GM21526 (cell line): Measurements from ENCODE around the gene PLS1.

Source experiments
- ATAC-seq: cut with Tn5 transposase; IDR thresholded peaks from one replicate; pipeline ENCODE4 v1.9.1; 2021; ENCODE audit warnings: moderate library complexity; ENCODE audit not compliant: unreplicated experiment, low FRiP score

PLS1 gene

GRCh38 chr3:142636050-142636449 lies 39.9 kb downstream of the PLS1 start:
- ATAC-seq, result no peak

GRCh38 chr3:142636664-142637063 lies 40.5 kb downstream of the PLS1 start:
- ATAC-seq, result no peak

GRCh38 chr3:142638291-142638690 lies 42.1 kb downstream of the PLS1 start:
- ATAC-seq, result no peak

- no peak for ATAC-seq
These were observed 45.3 kb downstream of the PLS1 start for GRCh38 chr3:142641504-142641903.

GRCh38 chr3:142642956-142643355 lies 46.8 kb downstream of the PLS1 start:
- no peak for ATAC-seq

- ATAC-seq, result no peak
These were observed 48.3 kb downstream of the PLS1 start for GRCh38 chr3:142644502-142644901.

- no peak for ATAC-seq
These were observed 49.1 kb downstream of the PLS1 start for GRCh38 chr3:142645236-142645793.

GRCh38 chr3:142646020-142646785 lies 50.0 kb downstream of the PLS1 start:
- ATAC-seq, result no peak

- no peak for ATAC-seq
These were observed 51.7 kb downstream of the PLS1 start for GRCh38 chr3:142647856-142648255.

GRCh38 chr3:142648950-142649349 lies 52.8 kb downstream of the PLS1 start:
- ATAC-seq, result no peak

- ATAC-seq, result no peak
These were observed 54.0 kb downstream of the PLS1 start for GRCh38 chr3:142650001-142650693.

GRCh38 chr3:142651711-142652110 lies 55.5 kb downstream of the PLS1 start:
- ATAC-seq, result no peak

GRCh38 chr3:142652826-142653292 lies 56.7 kb downstream of the PLS1 start:
- ATAC-seq, result no peak

- no peak for ATAC-seq
These were observed 60.4 kb downstream of the PLS1 start for GRCh38 chr3:142656575-142656974.

- no peak for ATAC-seq
These were observed 60.8 kb downstream of the PLS1 start for GRCh38 chr3:142657033-142657432.

GRCh38 chr3:142660383-142660782 lies 64.2 kb downstream of the PLS1 start:
- ATAC-seq, result no peak

- ATAC-seq, result no peak
These were observed 64.7 kb downstream of the PLS1 start for GRCh38 chr3:142660893-142661292.

- no peak for ATAC-seq
These were observed 67.7 kb downstream of the PLS1 start for GRCh38 chr3:142663865-142664264.

- no peak for ATAC-seq
These were observed 68.1 kb downstream of the PLS1 start for GRCh38 chr3:142664311-142664710.

GRCh38 chr3:142664819-142665218 lies 68.6 kb downstream of the PLS1 start:
- no peak for ATAC-seq

GRCh38 chr3:142670120-142670519 lies 73.9 kb downstream of the PLS1 start:
- no peak for ATAC-seq

GRCh38 chr3:142676151-142676550 lies 80.0 kb downstream of the PLS1 start:
- no peak for ATAC-seq
